Measurements from ENCODE around the gene CCL27.

DNA sequence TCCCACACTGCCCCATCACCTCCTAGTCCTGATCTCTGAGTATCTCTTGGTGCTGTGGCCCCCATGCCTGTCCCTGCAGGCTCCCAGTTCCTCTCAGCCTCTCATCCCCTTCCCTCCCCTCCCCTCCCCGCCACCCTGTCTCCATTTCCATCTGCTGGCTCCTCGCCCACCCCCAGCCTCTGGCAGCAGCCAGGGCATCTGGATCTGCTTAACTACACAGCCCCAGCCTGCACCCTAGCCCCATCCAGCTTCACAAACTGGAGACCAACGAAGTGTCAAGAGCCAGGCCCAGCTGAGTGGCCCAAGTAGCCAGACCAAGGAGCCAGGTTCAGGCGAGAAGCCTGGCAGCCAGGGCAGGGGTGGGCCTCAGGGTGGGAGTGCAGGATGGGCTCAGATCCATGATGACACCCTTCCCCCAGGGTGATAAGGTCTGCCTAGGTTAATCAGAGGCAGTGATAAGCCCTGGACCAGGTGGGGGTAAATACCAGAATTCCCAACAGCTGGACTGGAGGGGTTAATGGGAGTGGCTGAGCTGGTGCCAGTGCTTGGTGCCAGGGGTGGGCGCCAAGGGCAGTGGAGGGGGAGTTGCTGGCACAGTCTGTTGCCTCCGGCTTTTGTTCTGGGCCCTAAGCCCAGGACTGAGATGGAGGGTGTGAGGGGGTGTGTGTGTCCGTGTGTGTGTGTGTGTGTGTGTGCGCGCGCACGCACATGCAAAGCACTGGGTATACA is 8.0 kb downstream of the CCL27 start:
- TF ChIP-seq, protein P1, sequence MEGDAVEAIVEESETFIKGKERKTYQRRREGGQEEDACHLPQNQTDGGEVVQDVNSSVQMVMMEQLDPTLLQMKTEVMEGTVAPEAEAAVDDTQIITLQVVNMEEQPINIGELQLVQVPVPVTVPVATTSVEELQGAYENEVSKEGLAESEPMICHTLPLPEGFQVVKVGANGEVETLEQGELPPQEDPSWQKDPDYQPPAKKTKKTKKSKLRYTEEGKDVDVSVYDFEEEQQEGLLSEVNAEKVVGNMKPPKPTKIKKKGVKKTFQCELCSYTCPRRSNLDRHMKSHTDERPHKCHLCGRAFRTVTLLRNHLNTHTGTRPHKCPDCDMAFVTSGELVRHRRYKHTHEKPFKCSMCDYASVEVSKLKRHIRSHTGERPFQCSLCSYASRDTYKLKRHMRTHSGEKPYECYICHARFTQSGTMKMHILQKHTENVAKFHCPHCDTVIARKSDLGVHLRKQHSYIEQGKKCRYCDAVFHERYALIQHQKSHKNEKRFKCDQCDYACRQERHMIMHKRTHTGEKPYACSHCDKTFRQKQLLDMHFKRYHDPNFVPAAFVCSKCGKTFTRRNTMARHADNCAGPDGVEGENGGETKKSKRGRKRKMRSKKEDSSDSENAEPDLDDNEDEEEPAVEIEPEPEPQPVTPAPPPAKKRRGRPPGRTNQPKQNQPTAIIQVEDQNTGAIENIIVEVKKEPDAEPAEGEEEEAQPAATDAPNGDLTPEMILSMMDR (IDR thresholded peaks at IDR 0.05) = no peak
- TF ChIP-seq PHF8 (IDR thresholded peaks at IDR 0.05; ENCODE audit: borderline replicate concordance, low read depth) = no peak
- TF ChIP-seq RARB (CRISPR knock-in tag; IDR thresholded peaks at IDR 0.05) = no peak
- TF ChIP-seq POLR2A (IDR thresholded peaks at IDR 0.05; ENCODE audit: low read length) = no peak
- no peak for TF ChIP-seq NR3C1 (IDR thresholded peaks at IDR 0.05)
